Stimulated activated CD8-positive, alpha-beta memory T cell treated with anti-CD3 and anti-CD28 coated beads, Interleukin-12 subunit alpha, Interleukin-12 subunit beta, amount 100 ng/mL, for 24 hours (primary cell): Measurements from ENCODE around the gene RNU1-1.
"Not testable (repeated sequence)": the region's sequence is repeated elsewhere in the genome, so short reads cannot be mapped to it uniquely, and the experiment has no call there.

Experiments
- DNase-seq: peaks from one replicate; pipeline ENCODE4 v3.0.0-alpha.2; 2020; ENCODE audit errors: extremely low read depth

The RNU1-1 gene

GRCh38 chr1:16493731-16494130 lies 20.4 kb downstream of the RNU1-1 start:
- DNase-seq: not testable (repeated sequence)

- DNase-seq: not testable (repeated sequence)
These were observed 21.1 kb downstream of the RNU1-1 start for GRCh38 chr1:16492937-16493336.

DNA sequence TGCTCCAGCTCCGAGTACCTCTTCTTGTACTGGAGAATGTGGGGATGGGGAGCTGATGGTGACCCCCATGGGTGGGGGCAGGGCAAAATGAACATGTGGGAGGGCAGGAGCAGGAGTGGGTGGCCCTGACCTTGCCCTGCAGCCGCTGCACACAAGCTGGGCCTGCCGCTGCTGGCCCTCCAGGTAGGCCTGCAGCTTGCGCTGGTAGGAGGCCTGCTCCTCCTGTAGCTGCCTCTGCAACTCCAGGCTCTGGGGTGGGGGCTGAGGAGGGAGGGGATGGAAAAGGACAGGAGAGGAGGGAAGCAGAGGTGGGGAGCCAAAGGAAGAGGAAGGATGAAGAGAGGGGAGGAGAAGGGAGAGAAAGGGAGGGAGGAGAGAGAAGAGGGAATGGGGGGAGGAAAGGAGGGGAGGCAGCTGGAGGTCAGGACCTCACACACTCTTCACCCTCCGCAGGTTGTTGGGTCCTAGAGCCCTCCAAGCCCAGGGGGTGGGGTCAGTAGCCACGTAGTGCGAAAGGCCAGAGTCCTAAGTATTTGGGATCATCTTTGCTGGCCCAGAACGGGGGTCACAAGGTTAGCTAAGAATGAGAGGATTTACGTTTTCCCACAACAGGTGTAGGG lies 22.9 kb downstream of the RNU1-1 start:
- no peak for DNase-seq

GRCh38 chr1:16489195-16489880 lies 24.7 kb downstream of the RNU1-1 start:
- DNase-seq: not testable (repeated sequence)

GRCh38 chr1:16487011-16487410 lies 27.1 kb downstream of the RNU1-1 start:
- DNase-seq: not testable (repeated sequence)

- not testable (repeated sequence) for DNase-seq
These were observed 27.8 kb downstream of the RNU1-1 start for GRCh38 chr1:16486316-16486715.

- DNase-seq: no peak
These were observed 29.2 kb downstream of the RNU1-1 start for GRCh38 chr1:16484931-16485330.

GRCh38 chr1:16484501-16484835 lies 29.6 kb downstream of the RNU1-1 start:
- DNase-seq: no peak

DNA sequence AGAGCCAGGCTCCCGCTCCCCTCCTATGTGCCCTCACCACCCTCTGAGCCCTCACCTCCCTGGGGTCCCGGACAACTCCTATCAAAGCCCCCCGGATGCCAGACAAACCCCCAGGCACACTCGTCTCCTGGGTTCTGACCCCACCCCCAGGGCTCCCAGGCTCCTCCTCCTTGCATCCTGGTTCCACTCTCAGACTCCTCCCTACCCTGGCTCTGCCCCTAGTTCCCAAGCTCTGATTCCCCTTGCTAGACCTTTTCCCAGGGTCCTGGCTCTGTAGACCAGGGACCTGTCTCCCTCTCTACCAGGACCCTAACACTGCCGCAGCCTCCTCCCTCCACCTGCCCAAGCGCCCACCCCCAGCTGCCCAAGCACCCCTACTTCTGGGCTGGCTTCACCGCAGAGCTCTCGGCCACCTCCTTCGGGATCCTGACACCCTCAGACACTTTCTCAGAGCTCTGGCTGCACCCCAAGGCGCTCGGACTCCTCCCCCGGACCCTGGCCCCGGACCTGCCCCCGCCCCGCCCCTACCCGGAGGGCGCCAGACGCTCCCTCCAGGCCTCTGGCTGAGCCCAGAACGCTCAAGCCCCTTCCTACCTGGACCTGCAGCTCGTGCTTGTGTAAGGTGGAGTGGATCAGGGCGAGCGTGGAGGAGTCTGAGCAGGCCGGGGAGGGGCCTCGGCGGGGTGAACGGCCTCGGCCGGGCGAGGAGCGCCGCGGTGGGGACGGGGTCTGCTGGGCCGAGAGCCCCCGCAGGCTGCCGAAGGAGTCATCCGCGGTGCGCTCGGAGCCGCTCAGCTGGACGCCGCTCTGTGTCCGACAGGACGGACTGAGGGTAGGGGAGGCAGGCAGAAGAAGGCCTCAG lies 30.2 kb downstream of the RNU1-1 start:
- DNase-seq: not testable (repeated sequence)

GRCh38 chr1:16483146-16483545 lies 30.9 kb downstream of the RNU1-1 start:
- not testable (repeated sequence) for DNase-seq

- DNase-seq: no peak
These were observed 36.0 kb downstream of the RNU1-1 start for GRCh38 chr1:16478091-16478490.

DNA sequence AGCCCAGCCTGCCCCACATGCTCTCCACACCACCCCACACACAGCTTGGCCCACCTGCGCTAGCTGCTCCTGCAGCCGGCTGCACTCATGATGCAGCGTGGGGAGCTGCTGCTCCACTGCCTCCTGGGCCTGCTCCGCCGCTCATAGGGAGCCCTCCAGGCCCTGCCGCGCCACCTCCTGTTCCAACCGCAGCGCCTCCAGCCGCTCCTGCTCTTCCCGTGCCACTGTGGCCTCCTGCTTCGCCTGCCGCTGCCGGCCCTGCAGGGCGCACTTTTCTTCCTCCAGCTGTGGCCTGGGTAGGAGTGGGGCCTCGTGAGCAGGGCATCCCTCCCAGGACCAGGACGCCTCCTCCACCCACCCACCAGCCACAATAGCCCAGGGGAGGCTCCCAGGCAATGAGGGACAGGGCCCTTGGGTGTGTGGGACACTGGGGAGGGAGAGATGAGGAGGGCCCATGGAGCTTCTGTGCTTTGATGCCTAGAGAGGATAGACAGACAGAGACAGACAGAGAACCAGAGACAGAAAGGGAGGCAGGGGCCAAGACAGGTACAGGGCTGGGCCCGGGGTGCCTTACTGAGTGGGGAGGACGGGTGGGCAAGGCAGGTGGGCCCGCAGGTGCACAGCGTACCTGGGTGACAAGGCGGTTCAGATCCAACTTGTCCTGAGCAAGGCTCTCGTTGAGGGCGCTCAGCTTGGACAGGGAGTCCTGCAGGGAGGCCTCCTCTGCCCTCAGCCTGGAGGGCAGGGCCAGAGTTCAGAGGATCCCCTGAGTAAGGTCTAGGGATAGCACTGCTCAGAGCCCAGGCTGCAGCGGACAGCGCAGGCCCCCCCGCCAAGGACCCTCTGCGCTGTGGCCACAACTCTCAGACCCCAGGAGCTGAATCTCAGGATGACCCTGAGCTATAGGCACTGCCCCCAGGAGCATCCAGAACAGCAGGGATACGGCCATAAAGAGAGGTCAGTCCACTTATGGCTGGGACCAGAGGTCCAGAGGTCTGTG lies 38.0 kb downstream of the RNU1-1 start:
- DNase-seq: not testable (repeated sequence)

DNA sequence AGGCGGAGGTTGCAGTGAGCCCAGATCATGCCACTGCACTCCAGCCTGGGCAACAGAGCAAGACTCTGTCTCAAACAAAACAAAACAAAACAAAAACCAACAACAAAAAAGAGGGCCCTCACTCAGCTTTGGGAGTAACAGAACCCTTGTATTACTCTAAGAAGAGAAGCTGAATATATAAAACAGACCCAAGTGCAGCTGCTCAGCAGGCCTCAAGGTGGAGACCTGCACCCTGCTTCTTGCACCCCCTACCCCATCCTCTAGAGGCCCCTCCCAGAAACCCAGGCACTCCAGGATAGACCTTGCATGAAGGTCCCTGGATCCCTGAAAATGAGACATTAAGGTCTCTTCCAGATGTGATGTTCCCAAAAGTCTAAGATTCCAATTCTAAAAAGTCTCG lies 39.2 kb downstream of the RNU1-1 start:
- DNase-seq: not testable (repeated sequence)

DNA sequence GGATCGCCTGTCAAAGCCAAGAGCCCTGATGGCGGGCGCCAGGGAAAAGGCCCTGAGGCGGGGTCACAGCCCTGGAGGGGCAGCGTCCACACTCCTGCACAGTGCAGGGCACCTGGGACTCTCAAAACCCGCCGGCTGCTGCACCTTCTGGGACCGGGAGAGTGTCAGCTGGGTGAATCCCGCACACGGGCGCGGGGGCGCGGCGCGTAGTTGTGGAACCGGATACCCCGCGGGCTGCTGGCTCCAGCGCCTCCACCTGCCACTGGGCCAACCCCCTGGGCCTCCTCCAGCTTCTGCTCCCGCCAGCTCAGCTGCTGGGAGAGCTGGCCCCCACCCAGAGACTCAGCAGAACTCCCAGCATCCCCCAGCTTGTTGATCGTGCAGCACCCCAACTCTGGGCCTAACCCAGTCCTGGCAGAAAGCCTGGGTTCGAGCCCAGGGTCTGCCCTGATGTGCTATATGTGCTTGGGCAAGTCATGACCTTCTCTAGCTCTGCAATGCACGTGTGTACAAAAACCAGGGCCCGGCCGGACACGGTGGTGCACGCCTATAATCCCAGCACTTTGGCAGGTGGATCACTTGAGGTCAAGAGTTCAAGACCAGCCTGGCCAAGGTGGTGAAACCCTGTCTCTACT lies 39.8 kb downstream of the RNU1-1 start:
- no peak for DNase-seq

DNA sequence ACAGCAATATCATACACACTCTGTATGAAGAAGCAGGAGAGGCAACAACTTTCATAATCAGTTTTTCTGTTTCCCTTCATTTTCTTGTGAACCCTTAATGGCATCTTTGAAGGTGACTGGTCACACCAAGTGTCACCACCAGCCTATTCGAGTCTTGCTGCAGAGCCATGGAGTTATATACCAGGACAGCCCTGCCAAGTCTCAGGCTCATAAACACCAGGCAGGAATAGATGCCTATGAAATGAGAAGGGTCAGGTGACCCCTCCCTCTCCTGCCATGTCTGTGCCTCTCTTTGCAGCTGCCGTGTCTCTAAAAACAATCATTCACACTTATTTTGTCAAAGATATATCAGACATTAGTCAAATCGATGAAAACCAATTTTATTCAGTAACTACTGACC lies 45.5 kb downstream of the RNU1-1 start:
- DNase-seq: no peak

GRCh38 chr1:16464917-16465625 lies 49.0 kb downstream of the RNU1-1 start:
- no peak for DNase-seq
